GM23338 (cell line): Measurements from ENCODE around the gene CLEC4G. TPM values are rescaled to one million over a fixed set of nuclear protein-coding genes. Genes with fewer than 3 reads are reported as not detected.

Experiments
- ATAC-seq: fragments of 200-7000 bp; cut with Tn5 transposase; 3 replicates; pipeline ENCODE4 v1.9.1; 2020
- DNase-seq: peaks from one replicate; pipeline ENCODE4 v3.0.0-alpha.2; 2015; ENCODE audit warnings: low spot score
- H2AFZ ChIP-seq: fragments of 200-600 bp; sonication (generic); 2 replicates; pipeline ENCODE4 v1.8.0; 2016; ENCODE audit warnings: antibody characterized with exemption, mild to moderate bottlenecking, moderate library complexity
- H3F3A ChIP-seq: fragments of 200-600 bp; sonication (generic); replicated peaks from 2 replicates; pipeline ENCODE4 v1.8.0; 2017; ENCODE audit warnings: antibody characterized with exemption, mixed run types, low read depth
- H3K27ac ChIP-seq: fragments of 200-600 bp; sonication (generic); 2 replicates; pipeline ENCODE4 v1.6.1; 2016; ENCODE audit warnings: low read depth
- H3K27me3 ChIP-seq: fragments of 200-600 bp; sonication (generic); 2 replicates; pipeline ENCODE4 v1.8.0; 2016; ENCODE audit warnings: mild to moderate bottlenecking, mixed run types, moderate library complexity; ENCODE audit not compliant: insufficient read depth
- H3K36me3 ChIP-seq: fragments of 200-600 bp; sonication (generic); 2 replicates; pipeline ENCODE4 v1.8.0; 2016; ENCODE audit warnings: mild to moderate bottlenecking; ENCODE audit not compliant: insufficient read depth
- H3K4me1 ChIP-seq: fragments of 200-600 bp; sonication (generic); 2 replicates; pipeline ENCODE4 v1.8.0; 2016; ENCODE audit warnings: mild to moderate bottlenecking, moderate library complexity; ENCODE audit not compliant: insufficient read depth
- H3K4me2 ChIP-seq: fragments of 200-600 bp; sonication (generic); 2 replicates; pipeline ENCODE4 v1.7.1; 2017; ENCODE audit warnings: mixed run types
- H3K4me3 ChIP-seq: fragments of 200-600 bp; sonication (generic); 2 replicates; pipeline ENCODE4 v1.6.1; 2016; ENCODE audit warnings: mixed run types
- H3K79me2 ChIP-seq: fragments of 200-600 bp; sonication (generic); replicated peaks from 2 replicates; pipeline ENCODE4 v1.8.0; 2017; ENCODE audit warnings: mild to moderate bottlenecking; ENCODE audit not compliant: insufficient read depth
- H3K9me2 ChIP-seq: fragments of 200-600 bp; sonication (generic); 2 replicates; pipeline ENCODE4 v1.8.0; 2017; ENCODE audit not compliant: insufficient read depth
- H4K20me1 ChIP-seq: fragments of 200-600 bp; sonication (generic); replicated peaks from 2 replicates; pipeline ENCODE4 v1.8.0; 2017; ENCODE audit warnings: mild to moderate bottlenecking; ENCODE audit not compliant: insufficient read depth
- H3K27ac Mint-ChIP-seq: 2 replicates; pipeline ENCODE4 v1.8.0; 2020; ENCODE audit warnings: inconsistent platforms, mild to moderate bottlenecking, moderate library complexity, mixed read lengths
- H3K27me3 Mint-ChIP-seq: 3 replicates; pipeline ENCODE4 v1.8.0; 2022; ENCODE audit warnings: low read depth, mild to moderate bottlenecking, moderate library complexity, mixed read lengths, inconsistent platforms; ENCODE audit not compliant: insufficient read depth, poor library complexity
- H3K36me3 Mint-ChIP-seq: 3 replicates; pipeline ENCODE4 v1.8.0; 2021; ENCODE audit warnings: low read depth, mild to moderate bottlenecking, inconsistent platforms, moderate library complexity, mixed read lengths
- H3K4me1 Mint-ChIP-seq: 3 replicates; pipeline ENCODE4 v1.8.0; 2020; ENCODE audit warnings: mild to moderate bottlenecking, inconsistent platforms, mixed read lengths
- H3K4me3 Mint-ChIP-seq: 3 replicates; pipeline ENCODE4 v1.8.0; 2021; ENCODE audit warnings: moderate library complexity, mild to moderate bottlenecking, inconsistent platforms, mixed read lengths
- H3K9me3 Mint-ChIP-seq: 3 replicates; pipeline ENCODE4 v1.8.0; 2020; ENCODE audit warnings: moderate library complexity, mild to moderate bottlenecking, inconsistent platforms, mixed read lengths
- CREB1 ChIP-seq: fragments of 250-450 bp; sonication (Bioruptor Pico); IDR thresholded peaks from 2 replicates; pipeline ENCODE4 v1.5.0; 2020; ENCODE audit warnings: low read depth, mild to moderate bottlenecking, moderate library complexity
- JUNB ChIP-seq: IDR thresholded peaks from one replicate; pipeline ENCODE4 v1.6.1; 2016; ENCODE audit warnings: antibody characterized with exemption; ENCODE audit not compliant: unreplicated experiment
- NANOG ChIP-seq: IDR thresholded peaks from 2 replicates; pipeline ENCODE4 v1.6.1; 2016; ENCODE audit warnings: antibody characterized with exemption, borderline replicate concordance
- POLR2AphosphoS5 ChIP-seq: IDR thresholded peaks from 2 replicates; pipeline ENCODE4 v1.6.1; 2016; ENCODE audit warnings: antibody characterized with exemption, low read depth
- STAT1 ChIP-seq: IDR thresholded peaks from one replicate; pipeline ENCODE4 v1.6.1; 2016; ENCODE audit warnings: antibody characterized with exemption; ENCODE audit not compliant: unreplicated experiment
- ZNF114 ChIP-seq: fragments of 250-450 bp; sonication (Bioruptor Pico); IDR thresholded peaks from 2 replicates; pipeline ENCODE4 v1.5.0; 2020; ENCODE audit warnings: mild to moderate bottlenecking, moderate library complexity
- ZNF331 ChIP-seq: fragments of 250-450 bp; sonication (Bioruptor Pico); IDR thresholded peaks from 2 replicates; pipeline ENCODE4 v1.5.0; 2020; ENCODE audit warnings: low read depth, mild to moderate bottlenecking, moderate library complexity
- polyA plus RNA-seq: library from polyadenylated mRNA; unstranded; fragments of >200 nt; fragmentation: Nextera tagmentation; extraction: Ambion mirVana; gene quantifications from 2 replicates; pipeline ENCODE4 v1.2.1, GENCODE V29; 2016
- total RNA-seq: library from RNA; depleted of rRNA; stranded (reverse); fragments of >200 nt; shearing (Covaris generic); gene quantifications from 2 replicates; pipeline ENCODE4 v1.2.3, GENCODE V29; 2014
- TF ChIP-seq, protein P1 (sequence below), 2 experiments: fragments of 200-600 bp in 1 of 2; sonication (generic) in 1 of 2; conservative IDR thresholded peaks; 2 replicates each; pipeline versions ENCODE4 v1.5.1 to v1.6.1; 2016 to 2017; ENCODE audit warnings: antibody characterized with exemption in 2 of 2, low read depth in 2 of 2, mild to moderate bottlenecking in 2 of 2, moderate library complexity in 1 of 2
- TF ChIP-seq, protein P2 (sequence below): IDR thresholded peaks from one replicate; pipeline ENCODE4 v1.6.1; 2018; ENCODE audit warnings: antibody characterized with exemption; ENCODE audit not compliant: unreplicated experiment
- TF ChIP-seq, protein P3 (sequence below): IDR thresholded peaks from 2 replicates; pipeline ENCODE4 v1.6.1; 2016; ENCODE audit warnings: antibody characterized with exemption

CLEC4G gene
- total and polyA plus RNA-seq, 2 experiments from 2014 or later, result 0.52 to 0.65 TPM

DNA sequence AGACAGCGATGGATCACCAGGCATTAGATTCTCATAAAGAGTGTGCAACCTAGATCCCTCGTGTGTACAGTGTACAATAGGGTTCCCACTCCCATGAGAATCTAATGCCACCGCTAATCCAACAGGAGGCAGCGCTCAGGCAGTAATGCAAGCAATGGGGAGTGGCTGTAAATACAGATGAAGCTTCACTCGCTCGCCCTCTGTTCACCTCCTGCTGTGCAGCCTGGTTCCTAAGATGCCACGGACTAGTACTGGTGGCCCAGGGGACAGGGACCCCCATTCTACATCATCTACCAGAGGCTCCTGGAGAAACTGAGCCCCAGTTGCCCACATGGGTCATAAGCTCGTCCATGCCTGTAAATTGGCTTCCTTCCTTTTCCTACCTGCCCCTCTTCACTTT lies 39.2 kb upstream of the CLEC4G start:
- DNase-seq (no peak), ATAC-seq (no peak)
- Histone ChIP-seq H3F3A (no peaks in the 10 kb centered on the region), H3K4me1 (no peaks in the 10 kb centered on the region; the same call in 1 of the 2 replicates), H3K9me2 (no peaks in the 10 kb centered on the region), H3K4me3 (no peak overlapping the region), H3K27ac (no peak overlapping the region), H3K27me3 (no peaks in the 10 kb centered on the region), H3K36me3 (no peaks in the 10 kb centered on the region), H3K4me2 (no peak overlapping the region), H4K20me1 (no peaks in the 10 kb centered on the region), H2AFZ (no peak overlapping the region), H3K79me2 (no peaks in the 10 kb centered on the region)
- no peak overlapping the region for H3K4me3 Mint-ChIP-seq
- no peak for TF ChIP-seq ZNF114 (CRISPR knock-in tag)
- TF ChIP-seq, protein P1, sequence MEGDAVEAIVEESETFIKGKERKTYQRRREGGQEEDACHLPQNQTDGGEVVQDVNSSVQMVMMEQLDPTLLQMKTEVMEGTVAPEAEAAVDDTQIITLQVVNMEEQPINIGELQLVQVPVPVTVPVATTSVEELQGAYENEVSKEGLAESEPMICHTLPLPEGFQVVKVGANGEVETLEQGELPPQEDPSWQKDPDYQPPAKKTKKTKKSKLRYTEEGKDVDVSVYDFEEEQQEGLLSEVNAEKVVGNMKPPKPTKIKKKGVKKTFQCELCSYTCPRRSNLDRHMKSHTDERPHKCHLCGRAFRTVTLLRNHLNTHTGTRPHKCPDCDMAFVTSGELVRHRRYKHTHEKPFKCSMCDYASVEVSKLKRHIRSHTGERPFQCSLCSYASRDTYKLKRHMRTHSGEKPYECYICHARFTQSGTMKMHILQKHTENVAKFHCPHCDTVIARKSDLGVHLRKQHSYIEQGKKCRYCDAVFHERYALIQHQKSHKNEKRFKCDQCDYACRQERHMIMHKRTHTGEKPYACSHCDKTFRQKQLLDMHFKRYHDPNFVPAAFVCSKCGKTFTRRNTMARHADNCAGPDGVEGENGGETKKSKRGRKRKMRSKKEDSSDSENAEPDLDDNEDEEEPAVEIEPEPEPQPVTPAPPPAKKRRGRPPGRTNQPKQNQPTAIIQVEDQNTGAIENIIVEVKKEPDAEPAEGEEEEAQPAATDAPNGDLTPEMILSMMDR (conservative IDR thresholded peaks at IDR 0.05; ENCODE audit: low read depth in 2 of 2), result 0 out of 4 replicates have a peak, but pooled peaks of 1 of the 2 experiments have one; percentile 7
- no peaks in the 10 kb centered on the region for H3K36me3 Mint-ChIP-seq
- H3K4me1 Mint-ChIP-seq, result peaks cover 5% of the 10 kb centered on the region; the same call in 2 of the 3 replicates
- H3K27me3 Mint-ChIP-seq, result peaks cover 7% of the 10 kb centered on the region
- H3K9me3 Mint-ChIP-seq, result no peaks in the 10 kb centered on the region; the same call in 2 of the 3 replicates
- H3K27ac Mint-ChIP-seq, result no peak overlapping the region

DNA sequence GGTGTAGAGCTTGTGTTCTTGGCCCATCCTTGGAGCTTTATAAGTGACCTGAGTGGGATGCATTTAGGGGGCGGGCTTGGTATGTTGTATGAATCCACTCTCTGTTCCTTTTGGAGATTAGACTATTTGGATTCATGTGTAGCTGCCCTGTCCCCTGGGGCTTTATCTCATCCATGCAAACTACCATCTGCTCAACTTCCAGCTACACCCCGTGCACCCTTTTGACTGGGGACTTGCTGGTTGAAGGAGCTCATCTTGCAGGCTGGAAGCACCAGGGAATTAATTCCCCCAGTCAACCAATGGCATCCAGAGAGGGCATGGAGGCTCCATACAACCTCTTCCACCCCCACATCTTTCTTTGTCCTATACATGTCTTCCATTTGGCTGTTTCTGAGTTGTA lies 37.3 kb upstream of the CLEC4G start:
- peaks cover 11% of the 10 kb centered on the region for H3K27me3 Mint-ChIP-seq

More for the DNA sequence above, 37.3 kb upstream of the CLEC4G start:
- H3K4me1 ChIP-seq, result no peaks in the 10 kb centered on the region; the same call in 1 of the 2 replicates
- H3K36me3 ChIP-seq, result no peaks in the 10 kb centered on the region
- no peak overlapping the region for H3K4me3 Mint-ChIP-seq
- TF ChIP-seq, protein P2, sequence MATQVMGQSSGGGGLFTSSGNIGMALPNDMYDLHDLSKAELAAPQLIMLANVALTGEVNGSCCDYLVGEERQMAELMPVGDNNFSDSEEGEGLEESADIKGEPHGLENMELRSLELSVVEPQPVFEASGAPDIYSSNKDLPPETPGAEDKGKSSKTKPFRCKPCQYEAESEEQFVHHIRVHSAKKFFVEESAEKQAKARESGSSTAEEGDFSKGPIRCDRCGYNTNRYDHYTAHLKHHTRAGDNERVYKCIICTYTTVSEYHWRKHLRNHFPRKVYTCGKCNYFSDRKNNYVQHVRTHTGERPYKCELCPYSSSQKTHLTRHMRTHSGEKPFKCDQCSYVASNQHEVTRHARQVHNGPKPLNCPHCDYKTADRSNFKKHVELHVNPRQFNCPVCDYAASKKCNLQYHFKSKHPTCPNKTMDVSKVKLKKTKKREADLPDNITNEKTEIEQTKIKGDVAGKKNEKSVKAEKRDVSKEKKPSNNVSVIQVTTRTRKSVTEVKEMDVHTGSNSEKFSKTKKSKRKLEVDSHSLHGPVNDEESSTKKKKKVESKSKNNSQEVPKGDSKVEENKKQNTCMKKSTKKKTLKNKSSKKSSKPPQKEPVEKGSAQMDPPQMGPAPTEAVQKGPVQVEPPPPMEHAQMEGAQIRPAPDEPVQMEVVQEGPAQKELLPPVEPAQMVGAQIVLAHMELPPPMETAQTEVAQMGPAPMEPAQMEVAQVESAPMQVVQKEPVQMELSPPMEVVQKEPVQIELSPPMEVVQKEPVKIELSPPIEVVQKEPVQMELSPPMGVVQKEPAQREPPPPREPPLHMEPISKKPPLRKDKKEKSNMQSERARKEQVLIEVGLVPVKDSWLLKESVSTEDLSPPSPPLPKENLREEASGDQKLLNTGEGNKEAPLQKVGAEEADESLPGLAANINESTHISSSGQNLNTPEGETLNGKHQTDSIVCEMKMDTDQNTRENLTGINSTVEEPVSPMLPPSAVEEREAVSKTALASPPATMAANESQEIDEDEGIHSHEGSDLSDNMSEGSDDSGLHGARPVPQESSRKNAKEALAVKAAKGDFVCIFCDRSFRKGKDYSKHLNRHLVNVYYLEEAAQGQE, result no peak
- no peak for TF ChIP-seq POLR2AphosphoS5
- no peak for TF ChIP-seq ZNF114 (CRISPR knock-in tag)
- no peak for TF ChIP-seq ZNF331 (CRISPR knock-in tag)
- TF ChIP-seq, protein P1 (conservative IDR thresholded peaks at IDR 0.05; ENCODE audit: low read depth in 2 of 2), result no peak
- TF ChIP-seq JUNB, result no peak
- no peak for TF ChIP-seq STAT1
- TF ChIP-seq, protein P3, sequence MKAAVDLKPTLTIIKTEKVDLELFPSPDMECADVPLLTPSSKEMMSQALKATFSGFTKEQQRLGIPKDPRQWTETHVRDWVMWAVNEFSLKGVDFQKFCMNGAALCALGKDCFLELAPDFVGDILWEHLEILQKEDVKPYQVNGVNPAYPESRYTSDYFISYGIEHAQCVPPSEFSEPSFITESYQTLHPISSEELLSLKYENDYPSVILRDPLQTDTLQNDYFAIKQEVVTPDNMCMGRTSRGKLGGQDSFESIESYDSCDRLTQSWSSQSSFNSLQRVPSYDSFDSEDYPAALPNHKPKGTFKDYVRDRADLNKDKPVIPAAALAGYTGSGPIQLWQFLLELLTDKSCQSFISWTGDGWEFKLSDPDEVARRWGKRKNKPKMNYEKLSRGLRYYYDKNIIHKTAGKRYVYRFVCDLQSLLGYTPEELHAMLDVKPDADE, result no peak
- no peak for TF ChIP-seq NANOG
- TF ChIP-seq CREB1, result no peak
- H3K27me3 ChIP-seq, result no peaks in the 10 kb centered on the region
- no peaks in the 10 kb centered on the region for H3K79me2 ChIP-seq
- no peaks in the 10 kb centered on the region for H3F3A ChIP-seq
- no peak overlapping the region for H3K27ac Mint-ChIP-seq
- no peaks in the 10 kb centered on the region for H4K20me1 ChIP-seq
- no peak overlapping the region for H3K27ac ChIP-seq
- H3K4me1 Mint-ChIP-seq, result peaks cover 5% of the 10 kb centered on the region
- no peak overlapping the region for H3K4me2 ChIP-seq
- H3K4me3 ChIP-seq, result no peak overlapping the region
- H3K9me3 Mint-ChIP-seq, result no peaks in the 10 kb centered on the region; the same call in 2 of the 3 replicates
- no peaks in the 10 kb centered on the region for H3K9me2 ChIP-seq
- DNase-seq (no peak), ATAC-seq (no peak)
- no peak overlapping the region for H2AFZ ChIP-seq
- no peaks in the 10 kb centered on the region for H3K36me3 Mint-ChIP-seq
